ENCODE measurements around the gene MALT1.

The MALT1 gene

DNA sequence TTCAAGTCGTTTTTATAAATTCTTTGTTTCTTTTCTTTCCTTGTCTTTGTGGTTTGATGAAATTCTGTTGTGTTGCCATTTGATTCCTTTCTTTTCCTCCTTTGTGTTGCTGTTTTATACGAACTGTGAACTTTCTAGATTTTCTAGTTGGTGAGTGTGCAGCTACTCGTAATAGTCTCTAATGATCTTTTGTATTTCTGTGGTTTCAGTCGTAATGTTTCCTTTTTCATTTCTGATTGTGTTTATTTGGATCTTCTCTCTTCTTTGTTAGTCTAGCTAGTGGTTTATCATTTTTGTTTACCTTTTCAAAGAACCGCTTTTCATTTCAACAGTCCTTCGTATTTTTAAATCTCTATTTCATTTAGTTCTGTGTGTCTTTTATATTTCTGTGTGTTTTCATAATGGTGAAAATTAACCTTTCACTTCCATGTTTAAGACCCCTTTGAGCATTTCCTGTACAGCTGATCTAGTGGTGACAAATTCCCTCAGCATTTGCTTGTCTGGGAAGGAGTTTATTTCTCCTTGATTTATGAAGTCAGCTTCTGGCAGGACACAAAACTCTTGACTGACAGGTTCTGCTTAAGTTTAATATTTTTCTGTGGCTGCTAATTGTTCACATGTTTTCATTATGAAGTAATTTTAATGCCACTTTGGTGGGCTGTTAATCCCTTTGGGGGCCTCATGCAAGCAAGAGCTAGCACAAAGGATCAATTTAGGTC lies 16.2 kb upstream of the MALT1 start:
- DNase-seq: no peak

DNA sequence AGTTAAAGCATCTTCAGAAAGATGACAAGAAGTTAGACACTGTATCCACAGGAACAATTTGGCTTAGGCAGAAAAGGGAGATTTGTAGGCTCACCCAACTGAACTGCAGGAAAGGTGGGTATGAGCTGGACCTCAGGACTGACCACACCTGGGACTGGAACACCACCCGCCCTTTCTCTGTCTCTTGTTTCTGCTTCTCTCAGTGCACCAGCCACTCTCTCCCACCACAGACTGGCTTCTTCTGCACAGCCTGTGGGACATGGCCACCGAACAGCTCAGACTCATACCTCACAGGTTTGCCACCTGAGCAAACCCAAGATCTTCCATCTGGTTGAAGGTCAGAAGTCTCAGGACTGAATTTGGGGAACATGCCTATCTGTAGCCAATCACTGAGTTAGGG lies 14.2 kb upstream of the MALT1 start:
- DNase-seq: no peak

DNA sequence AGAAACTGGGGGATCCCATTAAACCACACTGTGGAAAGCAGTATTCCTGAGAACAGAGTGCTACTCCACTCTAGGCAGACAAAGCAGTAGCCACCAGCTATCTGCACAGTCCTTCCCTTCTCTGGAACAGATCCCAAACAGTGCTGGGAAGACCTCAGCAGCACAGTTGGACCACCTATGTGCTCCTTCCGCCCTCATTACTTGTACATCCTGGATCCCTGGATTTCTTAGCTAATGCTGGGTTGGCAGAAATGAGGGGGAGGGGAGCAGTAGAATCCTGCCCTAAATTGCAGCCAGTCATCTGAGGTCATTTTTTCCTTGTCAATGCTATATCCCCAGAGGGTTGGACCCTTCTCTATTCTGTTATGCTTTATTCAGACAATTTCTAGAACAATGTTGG lies 13.8 kb upstream of the MALT1 start:
- DNase-seq: no peak

DNA sequence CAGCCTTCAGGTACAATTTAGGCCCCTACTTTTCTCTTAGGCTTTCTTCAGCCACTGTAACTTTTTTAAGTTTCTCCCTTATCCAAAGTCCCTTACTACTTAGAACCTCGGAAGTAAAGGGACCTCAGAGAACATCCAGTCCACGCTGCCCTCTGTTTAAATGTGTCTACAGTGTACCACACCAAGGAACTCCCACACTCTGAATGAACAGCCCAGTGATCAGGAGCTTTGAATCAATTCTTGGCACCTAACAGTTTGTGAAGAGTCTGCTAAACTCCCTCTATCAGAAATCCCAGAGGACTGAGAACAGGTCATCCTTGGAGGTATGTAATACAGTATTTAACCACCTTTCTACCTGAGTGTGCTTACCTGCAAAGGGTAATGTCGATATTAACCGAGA lies 11.6 kb upstream of the MALT1 start:
- DNase-seq: no peak

DNA sequence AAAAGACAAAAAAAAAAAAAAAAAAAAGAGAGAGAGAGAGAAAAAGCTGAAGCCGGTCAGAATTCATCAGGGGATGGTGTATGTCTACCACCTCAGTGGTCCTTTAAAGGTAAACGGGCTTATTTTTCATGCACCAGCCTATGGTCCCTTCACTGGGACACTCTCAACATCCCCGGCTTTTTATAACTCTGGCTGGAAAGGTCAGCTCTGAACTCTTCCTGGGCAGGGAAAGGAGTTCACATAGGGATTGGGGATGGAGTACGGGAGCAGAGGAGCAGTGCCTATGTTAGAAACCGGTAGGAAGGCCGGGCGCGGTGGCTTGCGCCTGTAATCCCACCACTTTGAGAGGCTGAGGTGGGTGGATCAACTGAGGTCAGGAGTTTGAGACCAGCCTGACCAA lies 10.3 kb upstream of the MALT1 start:
- no peak for DNase-seq

DNA sequence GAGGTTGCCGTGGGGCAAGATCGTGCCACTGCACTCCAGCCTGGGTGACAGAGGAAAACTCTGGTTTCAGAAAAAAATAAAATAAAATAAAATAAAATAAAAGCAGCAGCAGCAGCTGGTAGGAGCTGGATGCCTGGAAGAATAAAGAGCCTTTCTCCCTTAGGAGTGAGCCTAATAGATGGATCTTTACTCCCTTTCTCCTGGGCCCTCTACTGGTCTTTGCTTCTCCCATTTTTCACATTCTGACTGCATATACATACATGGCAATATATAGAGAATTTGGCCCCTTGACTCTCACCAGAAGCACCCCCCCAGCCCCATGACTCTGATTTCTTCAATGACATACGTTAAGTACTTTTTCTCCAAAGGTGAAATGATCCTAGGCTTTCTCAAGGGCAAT lies 9.8 kb upstream of the MALT1 start:
- no peak for DNase-seq

DNA sequence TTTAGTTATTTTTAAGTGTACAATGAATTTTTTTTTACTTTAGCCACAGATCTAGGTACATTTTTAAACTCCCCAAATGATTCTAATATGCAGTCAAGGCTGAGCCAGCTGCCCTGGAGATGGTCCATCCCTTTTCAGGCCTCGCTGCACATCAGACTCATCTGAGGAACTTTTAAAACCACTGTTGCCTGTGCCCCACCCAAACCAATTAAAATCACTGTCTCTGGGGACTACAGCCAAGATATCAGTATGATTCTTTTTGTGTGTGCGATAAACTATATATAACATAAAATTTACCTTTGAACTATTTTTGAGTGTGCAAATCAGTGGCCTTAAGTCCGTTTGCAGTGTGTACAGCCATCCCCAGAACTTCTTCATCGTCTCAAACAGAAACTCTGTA lies 9.1 kb upstream of the MALT1 start:
- DNase-seq: no peak

DNA sequence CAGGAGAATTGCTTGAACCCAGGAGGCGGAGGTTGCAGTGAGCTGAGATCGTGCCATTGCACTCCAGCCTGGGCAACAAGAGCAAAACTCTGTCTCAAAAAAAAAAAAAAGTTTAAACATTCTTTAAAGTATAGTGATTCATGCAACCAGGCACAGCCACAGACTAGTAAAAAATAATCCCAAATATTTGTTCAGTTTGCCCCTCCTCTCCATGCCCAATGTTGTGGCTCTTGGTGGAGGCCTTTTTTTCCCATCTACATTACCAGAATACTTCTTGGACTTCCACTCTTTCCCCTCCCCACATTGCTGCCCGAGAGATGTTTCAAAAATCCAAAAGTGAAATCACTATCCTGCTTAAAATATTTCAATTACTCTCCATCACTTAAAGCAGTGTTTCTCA lies 5.1 kb upstream of the MALT1 start:
- DNase-seq: no peak

DNA sequence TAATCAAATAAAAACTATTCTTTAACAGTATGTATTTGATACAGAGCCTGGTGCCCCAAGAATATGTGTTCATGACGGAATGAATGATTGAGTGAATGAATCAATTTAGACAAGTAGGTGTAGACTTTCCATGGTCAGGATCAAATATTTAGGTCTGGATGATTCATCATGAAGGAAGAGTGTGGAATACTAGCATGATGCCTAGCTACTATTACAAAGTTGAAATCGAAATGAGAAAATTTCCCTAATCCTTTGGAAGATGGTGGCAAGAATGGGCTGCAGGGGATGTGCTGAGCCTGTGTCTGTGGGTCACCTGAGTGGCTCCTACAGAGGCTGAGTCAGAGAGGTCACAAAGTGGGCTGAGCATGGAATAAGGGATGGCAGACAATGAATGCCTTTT lies 3.1 kb upstream of the MALT1 start:
- DNase-seq: no peak

DNA sequence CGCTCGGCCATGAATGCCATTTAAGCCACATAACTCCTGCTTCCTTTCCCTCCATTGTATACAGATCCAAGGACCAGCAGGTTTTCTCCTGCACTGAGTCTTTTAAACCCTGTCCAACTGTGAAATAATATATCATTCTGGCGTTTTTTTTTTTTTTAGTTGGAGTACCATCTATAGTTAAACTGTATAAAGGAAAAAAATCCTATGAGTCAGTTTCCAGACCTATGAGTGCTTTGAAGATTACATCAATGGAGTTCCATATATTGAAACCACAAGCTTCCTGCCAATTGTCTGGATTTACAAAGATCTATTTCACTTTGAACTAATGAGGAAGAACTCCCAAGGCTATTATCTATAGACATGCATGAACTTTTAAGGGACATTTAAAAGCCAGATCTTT lies 2.4 kb upstream of the MALT1 start:
- no peak for DNase-seq

DNA sequence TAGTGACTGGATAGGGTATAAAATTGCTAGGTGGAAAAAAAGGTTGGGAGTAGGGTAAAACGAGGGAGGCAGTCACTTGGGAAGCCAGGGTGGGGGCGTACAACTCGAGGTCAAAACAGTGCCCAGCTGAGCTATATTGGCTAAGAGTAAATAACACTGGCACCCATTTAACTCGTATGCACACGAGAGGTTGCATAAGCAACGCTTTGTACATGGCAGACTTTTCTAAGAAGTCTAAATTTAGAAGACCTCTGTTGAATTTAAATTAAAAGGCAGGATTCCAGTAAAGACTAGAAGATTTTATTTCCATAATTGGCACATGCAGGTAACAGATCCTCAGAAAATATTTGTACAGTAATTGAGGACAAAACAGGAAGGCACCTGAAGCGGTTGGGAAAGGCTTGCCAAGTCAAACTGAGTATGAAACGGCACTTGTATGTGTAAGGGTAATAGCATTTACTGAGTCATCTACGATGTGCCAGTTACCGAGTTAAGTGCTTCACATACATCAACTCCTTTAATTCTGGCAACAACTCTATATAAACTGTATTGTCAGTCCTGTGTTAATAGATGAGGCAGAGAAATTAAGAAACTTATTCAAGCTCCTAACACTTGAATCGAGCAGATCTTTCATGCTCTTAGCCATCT lies 1.4 kb upstream of the MALT1 start:
- DNase-seq: no peak

DNA sequence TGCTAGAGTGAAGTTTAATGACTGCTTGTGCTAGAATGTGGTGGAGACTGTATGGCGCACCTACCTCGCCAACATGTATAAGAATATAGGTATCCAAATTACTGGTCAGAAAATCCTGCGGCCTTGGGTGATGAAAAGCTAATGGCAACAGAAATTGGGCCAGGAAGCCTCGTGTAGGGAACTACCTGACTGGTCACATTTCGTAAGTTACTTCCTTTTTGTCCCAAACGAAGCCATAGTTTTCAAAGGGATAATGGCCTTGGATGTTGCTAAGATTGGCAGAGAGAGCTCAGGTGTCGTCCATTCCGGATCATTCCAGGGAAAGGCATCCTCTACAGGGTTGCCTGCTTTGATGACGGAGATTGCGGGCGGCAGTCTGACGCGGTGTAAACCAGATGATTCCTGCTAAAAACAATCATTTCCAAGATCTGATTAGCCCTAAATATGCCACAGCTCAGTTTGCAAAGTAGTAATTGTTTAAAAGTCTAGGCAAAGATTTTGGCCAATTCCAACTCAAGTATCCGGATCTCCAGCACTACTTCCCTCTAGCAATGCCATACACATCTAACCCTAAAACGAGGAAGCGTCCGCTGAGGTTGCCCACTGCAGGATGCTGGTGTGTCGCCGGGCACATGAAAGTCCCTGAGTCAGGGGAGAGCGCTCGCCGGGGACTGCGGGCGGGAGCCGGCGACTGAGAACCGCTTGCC lies 708 bp upstream of the MALT1 start:
- DNase-seq: no peak

DNA sequence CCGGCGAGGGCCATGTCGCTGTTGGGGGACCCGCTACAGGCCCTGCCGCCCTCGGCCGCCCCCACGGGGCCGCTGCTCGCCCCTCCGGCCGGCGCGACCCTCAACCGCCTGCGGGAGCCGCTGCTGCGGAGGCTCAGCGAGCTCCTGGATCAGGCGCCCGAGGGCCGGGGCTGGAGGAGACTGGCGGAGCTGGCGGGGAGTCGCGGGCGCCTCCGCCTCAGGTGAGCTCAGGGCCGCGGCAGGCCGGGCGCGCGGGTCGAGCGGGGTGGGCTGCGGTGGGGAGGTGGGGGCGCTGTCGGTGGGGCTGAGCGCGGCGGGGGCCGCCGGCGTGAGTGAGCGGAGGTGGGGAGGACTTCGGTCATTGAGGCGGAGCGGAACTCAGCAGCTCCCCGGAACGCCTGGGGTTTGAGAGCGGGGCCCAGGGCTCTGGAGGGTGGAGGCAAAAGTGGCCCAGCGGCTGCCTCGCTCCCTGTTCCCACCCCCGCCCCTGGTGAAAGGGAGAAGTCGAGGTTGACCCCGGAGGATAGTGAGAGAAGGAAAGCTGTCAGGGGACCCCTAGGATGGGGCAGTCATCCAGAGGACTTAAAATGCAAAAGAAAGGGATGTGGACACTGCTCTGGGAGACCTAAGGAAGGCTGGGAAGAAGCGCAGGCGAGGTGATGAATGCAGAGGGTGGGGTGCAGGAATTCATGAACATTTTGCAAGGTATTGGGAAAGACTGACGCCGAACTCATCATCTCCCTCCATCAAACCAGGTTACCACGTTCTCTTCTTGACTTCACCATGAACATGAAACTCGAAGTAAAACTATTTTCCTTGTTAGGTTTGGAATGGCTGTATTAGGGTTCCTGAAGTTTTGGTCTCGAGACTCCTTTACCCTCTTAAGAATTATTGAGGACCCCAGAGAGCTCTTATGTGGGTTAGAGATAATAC lies 633 bp downstream of the MALT1 start:
- DNase-seq: no peak

DNA sequence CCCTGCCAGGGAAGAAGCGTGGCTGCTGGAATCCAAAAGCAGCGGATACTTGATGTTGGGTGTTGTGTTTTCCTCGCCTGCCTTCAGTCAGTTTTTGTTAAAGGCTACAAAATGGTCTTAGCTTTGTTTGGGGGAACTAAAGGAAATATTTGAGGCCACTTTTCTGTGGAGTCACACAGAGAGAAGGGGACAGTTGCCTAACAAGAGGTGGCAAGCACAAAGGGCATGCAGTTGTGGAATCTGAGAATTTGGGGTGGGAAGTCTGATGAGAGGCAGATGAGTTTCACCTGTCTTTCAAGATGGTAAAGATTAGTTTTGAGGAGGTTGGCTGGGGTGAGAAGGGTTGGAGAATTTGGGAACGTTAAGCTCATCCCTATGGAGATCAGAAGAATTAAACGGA lies 2.9 kb downstream of the MALT1 start:
- DNase-seq: no peak

DNA sequence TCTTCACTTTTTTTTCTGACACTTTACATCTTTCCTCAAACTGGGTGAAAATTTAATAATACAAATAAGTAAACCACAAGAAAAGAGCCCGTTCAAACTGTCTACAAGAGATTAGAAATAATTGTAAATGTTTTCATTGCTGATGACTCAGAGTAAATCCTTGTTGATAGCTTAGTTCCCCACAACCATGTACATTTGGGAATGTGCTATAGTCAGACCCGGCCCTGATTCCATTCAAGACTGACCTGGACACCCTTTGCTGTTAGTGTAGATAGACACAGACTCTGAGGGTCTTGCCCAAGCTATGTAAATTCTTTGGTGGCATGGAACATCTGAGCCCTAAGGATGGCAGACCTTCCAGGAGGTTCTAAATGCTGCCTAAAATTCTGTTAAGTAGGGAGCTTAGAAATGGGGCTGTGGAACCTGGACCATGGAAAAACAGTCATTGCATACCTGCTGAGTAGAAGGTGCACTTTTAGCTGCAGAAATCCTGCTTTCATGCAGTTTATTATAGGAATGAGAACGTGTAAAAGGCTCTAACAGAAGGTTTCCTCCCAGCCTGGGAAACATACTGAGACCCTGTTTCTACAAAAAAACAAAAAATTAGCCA lies 3.7 kb downstream of the MALT1 start:
- DNase-seq: no peak

DNA sequence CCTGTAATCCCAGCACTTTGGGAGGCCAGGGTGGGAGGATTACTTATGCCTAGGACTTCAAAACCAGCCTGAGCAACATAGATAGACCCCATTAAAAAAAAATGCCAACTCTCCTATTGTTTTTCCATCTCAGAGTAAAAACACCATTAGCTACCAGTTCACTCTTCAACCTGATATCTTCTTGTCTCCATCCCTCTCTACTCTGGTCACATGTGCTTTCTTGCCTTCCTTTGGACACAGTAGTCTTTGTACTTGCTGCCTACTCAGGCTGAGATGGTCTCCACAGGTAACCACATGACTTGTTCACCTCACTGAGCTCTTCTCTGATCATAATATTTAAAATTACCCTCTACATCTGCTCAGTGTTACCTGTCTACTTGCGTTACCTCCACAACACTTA lies 5.0 kb downstream of the MALT1 start:
- DNase-seq: no peak

DNA sequence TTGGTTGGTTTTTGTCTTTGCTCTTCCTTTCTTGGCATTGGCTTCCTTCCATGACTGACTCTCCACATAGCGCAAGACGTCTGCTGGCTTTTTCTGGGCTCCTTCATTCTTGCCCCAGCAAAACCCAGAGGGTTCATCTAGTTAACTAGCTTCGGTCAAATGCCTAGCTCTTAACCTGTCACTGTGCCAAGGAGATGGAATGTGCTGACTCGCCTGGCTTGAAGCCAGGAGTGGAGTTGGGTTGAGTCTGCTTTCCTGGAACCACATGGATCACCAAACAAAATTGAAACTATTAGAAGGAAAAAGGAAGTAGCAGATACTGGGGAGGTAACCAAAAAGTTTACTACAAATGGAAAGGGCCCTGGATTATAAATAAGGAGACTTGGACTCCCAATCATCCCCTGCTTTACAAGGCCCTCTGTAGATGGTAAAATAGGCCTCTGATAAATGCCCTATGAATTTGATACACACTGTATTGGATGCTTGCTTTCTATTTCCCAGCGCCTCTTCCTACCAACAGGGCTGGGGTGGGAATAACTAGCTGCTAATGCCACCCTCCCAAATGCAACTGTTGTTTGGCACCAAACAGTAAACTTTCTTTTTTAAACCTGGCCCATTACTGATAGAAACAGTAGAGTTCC lies 11.3 kb downstream of the MALT1 start:
- DNase-seq: no peak

DNA sequence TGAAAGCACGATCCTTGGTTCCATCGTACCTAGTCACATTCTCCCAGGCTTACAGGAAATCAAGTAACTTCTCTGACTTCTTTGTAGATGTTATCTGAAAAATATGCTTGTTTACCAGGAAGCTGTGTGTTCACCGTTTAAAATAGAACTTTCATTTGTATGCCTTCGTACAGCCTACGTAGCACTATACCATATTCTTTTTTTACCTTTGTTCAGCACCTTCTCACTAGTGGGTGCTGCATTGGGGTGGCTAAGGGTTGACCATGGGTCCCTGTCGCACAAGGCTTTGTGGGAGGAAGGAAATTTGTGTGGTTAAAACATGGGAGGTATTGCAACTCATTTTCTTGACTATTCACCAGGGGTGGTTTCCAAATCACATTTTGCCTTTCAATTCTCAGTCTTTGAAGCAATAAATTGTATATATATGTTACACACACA lies 16.6 kb downstream of the MALT1 start:
- DNase-seq: peak; percentile 75

DNA sequence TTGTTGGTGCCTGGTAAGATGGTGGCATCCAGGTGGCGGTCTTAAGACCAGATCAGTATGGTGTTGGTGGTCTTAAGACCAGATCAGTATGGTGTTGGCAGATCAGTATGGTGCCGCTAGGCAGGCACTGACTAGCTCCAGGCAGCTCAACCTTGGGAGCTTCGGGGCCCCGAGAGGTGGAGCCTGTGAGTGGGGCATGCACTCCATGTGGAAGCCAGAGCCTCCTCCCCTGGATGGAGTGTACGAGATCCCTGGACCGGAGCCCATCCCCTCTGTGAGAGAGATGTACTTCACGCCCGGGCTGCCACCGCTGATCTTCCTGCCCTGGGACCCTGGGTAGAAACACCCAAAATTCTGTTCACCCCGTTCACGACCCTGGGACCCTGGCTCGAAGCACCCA lies 19.0 kb downstream of the MALT1 start:
- no peak for DNase-seq

DNA sequence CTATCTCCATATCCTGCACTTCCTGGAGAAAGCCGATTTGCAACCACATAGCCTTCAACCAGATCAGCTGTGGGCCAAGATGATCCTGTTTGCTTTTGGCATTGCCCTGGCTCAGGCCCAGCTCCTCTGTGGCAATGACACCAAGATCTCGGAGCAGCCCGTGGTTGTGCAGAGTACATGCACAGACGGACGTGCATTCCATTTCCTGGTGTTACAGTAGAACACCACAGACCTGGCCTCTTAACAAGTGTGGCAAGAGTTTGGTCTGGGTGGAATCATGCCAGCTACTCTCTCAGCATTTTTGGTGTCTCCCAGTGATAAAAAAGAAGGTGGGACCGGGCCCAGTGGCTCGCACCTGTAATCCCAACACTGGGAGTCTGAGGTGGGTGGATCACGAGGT lies 20.0 kb downstream of the MALT1 start:
- DNase-seq: no peak

DNA sequence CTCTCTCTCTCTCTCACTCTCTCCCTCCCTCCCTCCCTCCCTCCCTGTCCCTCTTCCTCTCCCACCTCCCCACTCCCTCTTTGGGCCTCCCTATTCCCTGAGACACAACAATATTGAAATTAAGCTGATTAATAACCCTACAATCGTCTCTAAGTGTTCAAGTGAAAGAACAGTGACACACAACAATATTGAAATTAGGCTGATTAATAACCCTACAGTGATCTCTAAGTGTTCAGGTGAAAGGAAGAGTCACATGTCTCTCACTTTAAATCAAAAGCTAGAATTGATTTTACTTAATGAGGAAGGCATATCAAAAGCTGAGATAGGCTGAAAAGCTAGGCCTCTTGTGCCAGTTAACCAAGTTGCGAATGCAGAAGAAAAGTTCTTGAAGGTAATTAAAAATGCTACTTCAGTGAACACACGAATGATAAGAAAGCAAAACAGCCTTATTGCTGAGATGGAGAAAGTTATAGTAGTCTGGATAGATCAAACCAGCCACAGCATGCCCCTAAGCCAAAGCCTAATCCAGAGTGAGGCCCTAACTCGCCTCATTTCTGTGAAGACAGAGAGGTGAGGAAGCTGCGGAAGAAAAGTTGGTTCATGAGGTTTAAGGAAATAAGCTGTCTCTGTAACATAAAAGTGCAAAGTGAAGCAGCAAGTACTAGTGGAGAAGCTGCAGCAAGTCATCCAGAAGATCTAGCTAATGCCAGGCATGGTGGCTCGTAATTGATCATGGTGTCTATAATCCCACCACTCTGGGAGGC lies 21.3 kb downstream of the MALT1 start:
- DNase-seq: no peak

DNA sequence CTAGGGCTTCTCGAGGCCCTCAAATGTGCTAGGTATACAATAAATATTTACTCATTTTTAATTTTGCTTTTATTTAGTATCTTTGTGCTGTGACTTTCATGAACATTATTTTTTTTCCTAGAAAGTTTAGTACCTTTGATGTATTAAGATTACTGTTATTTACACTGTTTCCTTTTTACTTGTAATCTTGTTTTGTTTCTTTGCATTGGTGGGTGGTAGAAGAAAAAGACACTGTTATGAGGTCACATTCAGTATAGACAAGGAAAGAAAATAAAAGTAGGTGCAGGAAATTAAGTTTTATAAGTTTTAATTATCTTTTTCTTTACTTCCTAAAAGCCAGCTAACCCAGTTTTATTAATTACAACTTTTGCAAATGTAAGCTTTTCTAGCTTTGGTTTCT lies 23.0 kb downstream of the MALT1 start:
- no peak for DNase-seq

Data from activated CD8-positive, alpha-beta memory T cell treated with anti-CD3 and anti-CD28 coated beads for 24 hours (primary cell).